NCI-H187 (cell line): ENCODE measurements around the gene ACBD6.

Experiments used
- DNase-seq, 2 experiments: peaks; one replicate each; lab custom pipeline; 2025; lab: John Stamatoyannopoulos, UW

ACBD6 gene

DNA sequence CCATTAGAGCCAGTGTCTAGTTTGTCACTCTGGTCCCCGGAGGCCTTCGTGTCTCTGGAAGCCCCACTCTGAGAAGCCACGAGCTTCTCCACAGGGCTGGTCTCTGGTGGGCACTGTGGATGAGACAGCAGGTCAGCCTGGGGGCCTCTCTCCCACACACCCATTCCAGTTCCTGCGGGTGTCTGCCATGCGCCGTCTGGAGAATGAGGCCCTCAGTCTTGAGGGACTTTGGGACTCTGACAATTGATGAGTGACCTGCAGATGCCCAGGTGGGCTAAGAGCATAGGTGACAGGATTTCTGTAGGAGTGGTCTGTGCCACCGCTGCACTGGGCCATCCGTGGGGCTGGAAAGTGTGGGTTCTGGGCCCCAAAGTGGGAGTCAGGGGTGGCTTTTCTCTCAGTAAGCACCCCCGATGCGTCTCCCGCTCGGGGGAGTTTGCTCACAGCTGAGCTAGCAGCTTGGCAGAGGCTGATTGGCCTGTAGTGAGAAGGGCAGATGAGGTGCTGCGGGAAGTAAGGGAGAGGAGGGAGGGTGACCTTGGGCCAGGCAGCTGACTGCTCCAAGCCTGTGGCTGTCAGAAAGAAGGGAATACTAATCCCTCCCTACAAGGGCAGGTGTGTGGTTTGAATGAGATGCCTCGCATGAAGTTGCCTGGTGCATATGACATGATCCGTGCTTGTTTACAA, 245.9 kb downstream of the ACBD6 start:
- DNase-seq = no peak

DNA sequence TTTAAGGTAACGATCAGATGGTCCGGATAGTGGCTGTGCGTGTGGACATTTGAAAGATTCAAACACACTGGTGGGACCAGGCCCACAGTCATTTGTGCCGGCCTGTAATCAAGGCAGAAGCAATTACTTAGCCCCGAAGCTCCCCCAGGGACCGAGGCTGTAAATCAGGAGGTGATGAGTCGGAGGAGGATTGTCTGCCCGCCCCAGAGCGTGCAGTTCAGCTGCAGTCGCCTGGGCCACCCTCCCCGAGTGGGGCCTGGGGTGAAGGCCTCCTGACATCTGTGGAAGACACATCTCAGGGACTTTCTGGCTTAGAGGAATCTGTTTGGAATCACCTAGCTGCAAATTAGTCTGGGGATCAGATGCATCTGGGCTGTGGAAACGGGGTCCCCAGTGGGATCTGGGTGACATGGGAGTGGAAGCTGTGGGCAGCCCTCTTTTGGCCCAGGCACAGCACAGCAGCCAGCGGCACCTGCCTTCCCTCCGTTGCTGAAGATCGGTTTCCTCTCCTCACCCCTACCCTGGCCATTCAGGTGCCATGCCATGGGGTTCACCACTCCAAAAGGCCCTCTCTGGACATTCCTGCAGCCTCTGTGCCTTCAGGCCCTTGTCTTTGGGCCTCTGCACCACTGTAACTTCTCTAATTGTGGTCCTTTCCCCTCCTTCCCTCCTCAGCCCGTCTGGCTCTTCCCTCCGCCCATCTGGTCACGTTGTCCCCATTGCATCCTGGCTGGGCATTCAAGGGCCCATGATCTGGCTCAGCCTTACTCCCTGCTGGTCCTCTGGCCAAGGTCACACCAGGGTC, 246.6 kb downstream of the ACBD6 start:
- no peak for DNase-seq

DNA sequence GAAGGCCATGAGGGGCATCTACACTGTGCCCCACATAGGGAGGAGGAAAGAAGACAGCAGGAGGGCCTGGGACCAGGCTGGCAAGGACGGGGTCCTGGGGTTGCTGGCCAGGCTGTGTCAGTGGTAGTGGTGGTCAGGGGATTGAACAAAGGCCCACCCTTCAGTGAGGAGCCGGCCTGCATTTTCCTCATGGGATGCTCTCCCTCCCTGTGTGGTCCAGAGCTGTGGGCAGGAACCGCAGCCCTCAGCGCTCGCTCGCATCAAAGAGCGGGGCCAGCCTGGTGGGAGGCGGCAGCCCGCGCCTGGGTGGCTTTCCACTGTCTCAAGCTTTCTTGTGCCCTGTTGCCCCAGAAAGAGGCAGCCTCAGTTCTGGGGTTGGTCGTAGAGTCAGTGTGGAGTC, 247.5 kb downstream of the ACBD6 start:
- no peak for DNase-seq

DNA sequence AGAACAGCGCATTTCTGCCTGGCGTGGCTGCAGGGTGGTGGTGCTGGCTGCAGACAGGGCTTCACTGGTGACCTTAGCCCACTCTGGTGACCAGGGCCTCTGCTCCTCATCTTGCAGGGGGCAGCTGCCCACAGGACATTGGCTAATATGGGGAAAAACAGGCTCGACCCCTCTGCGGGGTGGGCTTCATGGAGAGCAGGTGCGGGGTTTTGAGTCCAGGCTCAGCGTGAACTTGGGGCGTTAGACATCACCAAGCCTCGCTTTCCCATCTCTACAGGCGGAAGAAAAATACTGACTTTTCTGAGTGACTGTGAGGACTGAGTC, 247.9 kb downstream of the ACBD6 start:
- no peak for DNase-seq

DNA sequence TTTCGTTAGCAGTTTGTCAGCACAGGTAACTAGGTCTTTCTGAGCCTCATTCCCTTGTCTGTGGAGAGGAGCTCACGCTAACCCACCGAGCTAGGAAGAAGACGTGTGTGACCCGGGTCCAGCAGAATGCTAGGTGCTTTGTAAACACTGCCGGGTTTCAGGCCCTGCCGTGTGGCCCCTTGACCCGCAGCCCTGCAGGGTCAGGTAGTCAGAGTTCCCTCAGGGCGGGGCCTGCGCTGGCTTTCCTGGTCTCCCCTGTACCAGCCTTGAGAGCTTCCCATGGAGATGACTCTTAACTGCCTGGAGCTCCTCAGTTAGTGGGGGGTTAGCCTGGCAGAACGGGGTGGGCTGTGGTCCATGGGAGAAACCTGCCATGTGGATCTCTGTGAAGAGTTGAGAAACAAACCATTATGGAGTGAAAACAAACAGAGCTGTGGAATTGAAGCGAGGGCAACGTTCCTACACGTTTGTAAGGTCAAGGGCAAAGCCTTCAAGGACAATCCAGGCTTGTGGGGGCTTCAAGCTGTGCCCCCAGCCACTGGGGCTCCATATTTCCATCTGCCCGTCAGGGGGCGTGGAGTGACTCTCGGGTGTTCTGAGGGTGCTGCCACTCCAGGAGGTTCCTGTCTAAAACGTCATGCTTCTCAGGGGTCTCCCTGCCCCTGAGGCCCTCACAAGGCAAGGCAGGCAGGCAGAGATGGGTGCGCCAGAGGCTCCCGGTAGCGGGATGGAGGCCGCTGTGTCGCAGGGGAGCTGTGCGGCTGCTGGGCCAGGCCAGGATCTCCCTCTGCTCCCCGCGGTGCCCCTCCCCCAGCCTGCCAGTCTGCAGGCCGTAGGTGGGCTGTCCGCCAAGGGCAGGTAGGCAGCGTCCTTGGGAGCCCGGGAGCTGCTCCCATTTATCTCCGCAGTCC, 248.5 kb downstream of the ACBD6 start:
- DNase-seq = no peak

DNA sequence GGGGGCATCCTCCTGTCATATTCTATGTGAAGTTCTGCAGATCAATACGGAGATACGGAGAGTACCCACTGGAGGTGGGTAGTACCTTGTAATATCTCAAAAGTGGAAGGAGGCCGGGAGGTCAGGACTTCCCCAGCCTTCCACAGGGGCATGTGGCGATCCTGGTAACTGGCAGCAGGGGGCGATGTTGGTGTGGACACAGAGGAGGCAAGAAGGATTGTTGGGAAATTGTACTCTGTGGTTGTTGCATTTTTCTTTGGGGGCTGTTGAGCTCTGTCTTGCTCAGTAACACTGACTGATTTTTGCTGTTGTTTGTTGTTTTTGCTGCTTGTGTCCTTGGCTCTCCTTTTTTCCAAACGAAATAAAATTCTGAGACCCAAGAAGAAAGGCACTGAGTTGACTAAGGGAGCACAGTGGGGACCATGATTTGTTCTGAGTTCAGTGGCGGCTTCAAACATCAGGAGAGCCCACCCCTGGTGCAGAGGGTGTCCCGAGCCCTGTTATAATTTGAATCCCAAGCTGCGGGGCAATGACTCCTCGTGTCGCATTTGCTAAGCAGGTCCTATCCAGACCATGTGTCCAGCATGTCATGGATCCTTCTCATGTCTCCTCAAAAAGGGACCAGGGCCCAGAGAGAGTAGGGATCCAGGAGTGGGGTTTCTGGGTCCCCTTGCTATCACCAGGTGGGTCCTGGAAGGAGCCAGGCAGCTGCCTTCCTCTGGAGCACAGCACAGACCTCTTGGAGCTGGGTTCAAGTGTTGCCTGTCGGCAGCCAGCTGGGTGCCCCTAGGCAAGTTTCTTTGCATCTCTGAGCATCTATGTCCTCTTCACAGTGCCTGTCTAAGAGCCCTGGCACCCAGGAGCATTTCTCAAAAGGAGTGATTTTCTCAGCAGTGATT, 249.5 kb downstream of the ACBD6 start:
- peak; percentile 30 to 52 for DNase-seq

DNA sequence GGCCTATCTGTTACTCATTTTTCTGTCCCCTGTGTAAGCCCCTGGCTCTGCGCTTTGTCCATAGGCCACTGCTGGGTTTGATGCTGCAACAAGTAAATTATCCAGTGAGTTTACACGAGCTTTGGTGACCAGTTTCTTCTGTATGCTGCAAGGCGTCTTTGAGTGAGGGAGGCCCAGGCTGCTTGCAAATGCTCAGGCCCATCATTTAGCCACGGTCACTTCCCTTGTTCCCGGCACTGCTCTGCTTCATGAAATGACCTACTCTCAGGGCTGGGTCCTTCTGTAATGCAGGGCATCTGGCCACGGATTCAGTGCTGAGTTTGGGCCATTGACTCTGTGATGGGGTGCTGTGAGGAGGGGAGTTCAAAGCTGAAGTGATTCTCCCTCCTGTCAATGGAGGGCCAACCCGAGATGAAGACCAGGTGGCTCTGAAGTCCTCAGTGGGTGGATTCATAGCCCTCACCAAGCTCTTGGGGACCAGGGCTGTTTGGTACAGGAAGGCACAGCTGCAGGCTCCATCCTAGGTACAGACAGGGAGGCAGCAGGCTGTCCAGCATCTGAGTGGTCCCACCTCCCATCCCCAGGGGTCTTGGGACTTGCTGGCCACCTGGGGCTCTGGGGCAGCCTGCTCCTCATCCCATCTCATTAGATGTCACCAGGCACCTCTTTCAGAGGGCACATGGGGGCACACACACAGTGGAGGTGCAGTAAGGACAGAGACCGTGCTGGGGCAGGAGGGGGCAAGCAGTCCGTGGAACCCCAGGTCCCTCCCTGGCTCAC, 250.7 kb downstream of the ACBD6 start:
- no peak for DNase-seq

DNA sequence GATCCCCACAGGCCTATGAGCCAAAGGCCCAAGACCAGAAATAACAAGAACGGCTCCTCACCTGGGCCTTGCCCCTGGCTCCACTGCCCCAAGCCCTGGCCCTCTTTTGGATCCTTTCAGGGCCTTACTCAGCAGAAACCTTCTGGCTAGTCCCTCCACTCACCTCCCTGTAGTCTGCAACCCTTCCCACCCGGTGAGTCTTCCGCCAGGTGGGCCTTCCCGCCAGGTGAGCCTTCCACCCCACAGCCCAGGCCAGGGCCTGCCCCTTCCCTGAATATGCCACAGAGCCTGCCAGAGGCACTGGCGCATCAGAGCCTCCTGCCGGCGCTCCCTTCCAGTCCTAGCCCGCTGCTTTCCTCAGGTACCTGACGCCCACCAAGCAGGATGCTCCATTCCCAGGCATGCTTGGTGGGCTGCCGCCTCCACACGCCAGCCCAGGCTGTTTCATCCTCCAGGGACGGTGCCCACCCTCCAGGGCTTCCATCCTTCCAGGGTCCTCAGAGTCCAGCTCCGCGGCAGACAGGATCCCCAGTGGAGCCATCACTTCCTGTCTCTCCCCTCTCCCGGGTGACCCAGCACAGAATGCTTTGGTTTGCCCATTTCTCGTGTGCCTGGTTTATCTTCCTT, 251.4 kb downstream of the ACBD6 start:
- no peak for DNase-seq

DNA sequence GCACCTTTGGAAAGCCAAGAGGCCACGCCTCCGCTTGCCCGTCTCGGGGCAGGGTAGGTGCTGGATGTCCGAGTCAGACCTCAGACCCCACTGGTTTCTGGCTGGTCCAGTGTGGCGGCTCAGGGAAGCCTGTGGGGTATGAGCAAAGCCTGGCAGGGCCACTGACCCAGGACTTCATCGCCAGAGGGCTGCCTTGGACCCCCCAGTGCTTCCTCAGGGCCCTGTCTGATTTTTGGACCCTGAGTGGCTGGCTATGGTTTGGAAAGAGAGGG, 251.9 kb downstream of the ACBD6 start:
- DNase-seq = no peak

DNA sequence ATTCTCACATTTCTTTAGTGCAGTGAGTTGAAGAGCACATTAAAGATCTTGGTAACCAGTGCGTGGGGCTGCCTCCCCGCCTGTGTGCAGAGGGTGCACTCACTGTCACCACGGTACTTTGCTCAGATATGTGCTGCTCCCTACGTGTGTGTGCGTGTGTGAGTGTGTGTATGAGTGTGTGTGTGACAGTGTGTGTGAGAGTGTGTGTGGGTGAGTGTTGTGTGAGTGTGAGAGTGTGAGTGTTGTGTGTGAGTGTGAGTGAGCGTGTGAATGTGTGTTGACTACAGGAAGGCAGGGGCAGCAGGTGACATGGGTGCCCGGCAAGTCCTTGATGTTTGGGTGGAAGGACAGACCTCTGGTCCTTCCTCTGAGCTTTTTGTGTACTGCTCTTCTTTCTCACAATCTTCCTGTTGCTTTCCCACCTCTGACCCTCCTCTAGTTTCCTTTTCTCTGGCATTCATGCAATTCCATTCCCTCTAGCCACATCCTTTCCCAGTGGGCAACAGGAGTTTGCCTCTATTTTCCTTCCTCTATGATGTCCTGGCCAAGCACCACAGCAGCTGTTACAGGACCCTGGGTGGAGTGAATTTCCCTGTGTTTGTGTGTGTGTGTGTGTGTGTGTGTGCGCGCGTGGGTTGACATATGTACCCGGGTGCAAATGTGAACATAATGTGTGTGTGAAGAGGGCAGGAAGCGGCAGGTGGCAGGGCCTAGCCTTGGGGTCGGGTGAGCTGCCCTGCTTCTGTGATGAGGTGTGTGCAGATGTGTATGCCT, 252.5 kb downstream of the ACBD6 start:
- DNase-seq = no peak

DNA sequence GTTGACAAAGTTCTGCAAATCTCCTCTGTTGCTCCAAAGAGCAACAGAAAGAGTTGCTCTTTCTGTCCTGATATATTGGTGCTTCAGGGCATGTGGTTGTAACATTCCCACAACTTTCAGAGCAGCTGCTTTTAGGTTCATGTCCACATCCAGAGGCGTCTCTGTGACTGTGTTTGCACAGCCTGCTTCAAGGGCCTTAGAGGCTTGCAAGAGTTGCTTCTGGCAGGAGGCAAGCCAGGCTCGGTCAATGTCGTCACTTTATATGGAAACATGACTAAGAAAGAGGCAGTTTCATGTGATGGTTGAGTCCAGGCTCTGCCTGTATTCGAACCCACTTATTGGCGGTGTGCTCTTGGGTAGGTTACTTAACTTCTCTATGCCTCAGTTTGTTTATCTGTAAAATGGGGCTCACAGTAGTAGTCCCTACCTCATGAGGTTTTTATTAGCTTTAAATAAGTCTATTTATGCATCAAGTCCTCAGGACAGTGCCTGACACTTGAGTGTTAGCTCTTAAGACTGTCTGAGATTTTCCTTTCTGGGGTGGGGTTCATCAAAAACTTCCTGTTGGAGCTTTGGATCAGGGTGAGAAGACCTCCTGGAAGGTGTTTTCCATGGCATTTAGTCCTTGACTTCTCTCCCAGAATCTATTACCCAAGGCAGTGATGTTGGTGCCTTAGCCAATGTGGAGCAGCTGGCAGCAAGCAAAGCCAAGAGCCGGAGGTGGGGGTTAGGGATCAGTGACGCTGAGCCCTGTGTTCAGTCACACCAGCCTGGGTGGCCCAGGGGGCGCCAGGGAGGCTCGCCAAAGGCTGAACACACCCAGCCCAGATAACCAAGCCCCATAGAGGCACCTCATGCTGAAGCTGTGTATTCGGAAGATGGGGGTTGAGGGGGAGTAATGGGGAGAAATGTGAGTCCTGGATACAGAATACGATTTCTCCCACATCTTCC, 253.4 kb downstream of the ACBD6 start:
- no peak for DNase-seq

DNA sequence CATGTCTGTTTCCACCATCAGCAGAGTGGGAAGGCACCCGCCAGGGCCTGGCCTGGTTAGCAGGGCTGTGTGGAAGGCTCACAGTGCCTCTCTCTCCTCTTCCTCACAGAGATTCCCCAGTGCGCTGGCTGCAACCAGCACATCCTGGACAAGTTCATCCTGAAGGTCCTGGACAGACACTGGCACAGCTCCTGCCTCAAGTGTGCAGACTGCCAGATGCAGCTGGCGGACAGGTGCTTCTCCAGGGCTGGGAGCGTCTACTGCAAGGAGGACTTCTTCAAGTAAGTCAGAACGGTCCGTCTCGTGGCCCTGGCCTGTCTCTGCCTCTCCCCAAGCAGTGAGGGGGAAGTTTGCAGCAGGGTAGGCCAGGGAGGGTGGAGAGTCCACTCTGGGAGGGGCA, 254.2 kb downstream of the ACBD6 start:
- no peak for DNase-seq

DNA sequence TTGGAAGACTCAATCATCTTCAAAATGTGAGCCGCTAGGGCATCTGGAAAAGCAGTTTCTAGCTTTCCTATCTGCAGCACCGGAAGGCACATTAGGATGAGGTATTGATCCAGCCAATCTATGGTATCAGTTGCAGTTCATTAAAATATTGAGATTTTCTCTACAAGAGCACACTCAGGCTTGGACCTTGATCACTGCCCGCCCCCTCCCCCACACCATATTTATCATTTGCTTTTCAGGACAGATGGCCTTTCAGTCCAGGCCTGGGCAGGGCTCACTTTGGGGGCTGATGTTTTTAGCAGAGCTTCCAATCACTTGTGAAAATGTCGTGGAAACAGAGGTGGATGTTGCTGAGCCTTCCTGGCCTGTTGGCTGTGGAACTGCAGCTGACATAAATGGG, 254.8 kb downstream of the ACBD6 start:
- DNase-seq = no peak

DNA sequence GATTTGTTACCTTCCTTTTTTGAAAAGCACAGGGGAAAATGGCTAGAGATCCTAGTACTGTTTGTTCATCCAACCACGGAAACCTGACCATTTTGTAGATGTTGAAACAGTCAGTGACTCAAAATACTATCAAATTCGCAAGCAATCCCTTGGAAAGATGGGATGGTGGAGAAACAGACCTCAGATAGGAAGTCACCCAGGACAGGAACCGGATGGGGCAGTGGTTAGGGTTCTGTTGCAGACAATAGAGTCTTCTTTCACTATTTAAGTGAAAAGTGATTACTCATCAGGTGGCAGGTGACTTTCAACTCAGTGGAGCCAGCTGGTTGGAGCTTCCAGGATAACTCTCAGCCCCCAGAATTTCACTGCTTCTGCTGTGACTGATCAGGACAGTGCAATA, 255.3 kb downstream of the ACBD6 start:
- no peak for DNase-seq

DNA sequence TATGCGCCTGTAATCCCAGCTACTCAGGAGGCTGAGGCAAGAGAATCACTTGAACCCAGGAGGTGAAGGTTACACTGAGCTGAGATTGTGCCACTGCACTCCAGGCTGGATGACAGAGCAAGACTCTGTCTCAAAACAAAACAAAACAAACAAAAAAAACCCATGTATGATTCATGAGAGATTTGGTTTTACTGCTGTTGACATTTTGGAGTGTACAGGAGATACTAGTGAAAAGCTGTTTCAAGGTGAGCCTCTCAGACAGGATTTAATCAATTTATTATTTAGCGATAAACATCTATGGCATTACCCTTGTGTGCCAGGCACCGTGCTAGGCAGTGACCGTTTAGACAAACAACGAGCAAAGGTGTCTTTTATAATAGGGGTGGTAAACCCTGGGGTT, 255.8 kb downstream of the ACBD6 start:
- no peak for DNase-seq

DNA sequence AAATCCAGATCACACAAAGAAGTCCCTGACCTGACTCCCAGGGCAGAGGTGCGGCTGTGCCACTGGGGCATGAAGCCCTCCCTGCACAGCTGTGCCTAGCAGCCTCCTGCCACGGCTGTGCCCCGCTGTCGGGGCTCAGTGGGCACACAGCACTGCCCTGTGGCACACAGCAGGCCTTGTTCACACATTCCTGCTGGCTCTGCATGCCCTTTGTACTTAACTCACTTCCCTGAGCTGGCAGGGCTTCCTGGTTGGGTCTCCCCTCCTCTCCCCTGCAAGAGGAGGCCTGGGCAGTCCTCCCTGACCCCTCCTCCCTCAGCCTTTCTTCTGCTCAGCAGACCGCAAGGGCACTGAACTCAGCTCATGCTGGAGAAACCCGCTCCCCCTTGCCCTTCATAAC, 257.5 kb downstream of the ACBD6 start:
- no peak for DNase-seq

DNA sequence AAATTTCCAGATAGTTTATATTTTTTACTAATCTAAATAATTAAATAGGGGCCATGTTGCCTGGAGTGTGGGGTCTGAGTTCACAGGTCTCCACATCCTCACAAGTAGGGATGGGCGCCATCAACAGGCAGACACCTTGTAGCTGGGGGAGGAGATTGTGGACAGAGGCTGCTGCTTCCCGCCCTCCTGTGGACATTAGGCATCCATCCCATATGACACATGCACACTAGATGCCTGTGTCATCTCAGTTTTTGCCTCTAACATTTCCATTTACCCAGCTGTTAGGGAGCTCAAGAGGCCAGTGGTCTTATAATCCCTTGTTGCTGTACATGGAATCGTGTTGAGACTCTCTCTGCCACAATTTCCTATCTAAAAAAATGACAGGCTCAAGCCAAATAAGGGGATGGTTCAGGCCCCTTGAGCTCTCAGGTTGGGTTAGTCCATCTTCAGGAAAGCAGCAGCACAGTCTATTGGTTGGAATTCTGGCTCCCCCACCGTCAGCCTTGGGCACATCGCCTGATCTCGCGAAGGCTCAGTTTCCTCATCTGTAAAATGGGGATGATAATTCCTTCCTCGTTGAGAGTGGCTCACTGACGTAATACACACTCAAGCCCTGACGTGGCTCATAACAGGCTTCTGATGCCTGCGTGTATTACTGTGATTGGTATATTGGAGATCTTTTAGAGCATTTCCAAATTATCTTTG, 258.7 kb downstream of the ACBD6 start:
- no peak for DNase-seq
